Activated CD8-positive, alpha-beta memory T cell treated with anti-CD3 and anti-CD28 coated beads for 36 hours (primary cell): ENCODE results near the gene PLXNA4. TPM values are rescaled to one million over a fixed set of nuclear protein-coding genes. Genes with fewer than 3 reads are reported as not detected.

Experiments
- CTCF ChIA-PET: fragments of 350-600 bp; sonication (Branson Sonifier 250); formaldehyde crosslinking; loops from one replicate; lab custom pipeline; 2021; ENCODE audit warnings: antibody characterized with exemption; lab: Charles Lee
- POLR2A ChIA-PET: fragments of 350-600 bp; sonication (Branson Sonifier 250); formaldehyde crosslinking; loops from one replicate; lab custom pipeline; 2021; ENCODE audit warnings: antibody characterized with exemption; lab: Charles Lee
- total RNA-seq, 2 experiments: library from RNA; stranded (reverse); gene quantifications; one replicate each; pipeline ENCODE4 v1.2.3, GENCODE V29; 2021

The PLXNA4 gene
- total RNA-seq, 2 experiments from 2014 or later = 0.04 to 0.19 TPM

DNA sequence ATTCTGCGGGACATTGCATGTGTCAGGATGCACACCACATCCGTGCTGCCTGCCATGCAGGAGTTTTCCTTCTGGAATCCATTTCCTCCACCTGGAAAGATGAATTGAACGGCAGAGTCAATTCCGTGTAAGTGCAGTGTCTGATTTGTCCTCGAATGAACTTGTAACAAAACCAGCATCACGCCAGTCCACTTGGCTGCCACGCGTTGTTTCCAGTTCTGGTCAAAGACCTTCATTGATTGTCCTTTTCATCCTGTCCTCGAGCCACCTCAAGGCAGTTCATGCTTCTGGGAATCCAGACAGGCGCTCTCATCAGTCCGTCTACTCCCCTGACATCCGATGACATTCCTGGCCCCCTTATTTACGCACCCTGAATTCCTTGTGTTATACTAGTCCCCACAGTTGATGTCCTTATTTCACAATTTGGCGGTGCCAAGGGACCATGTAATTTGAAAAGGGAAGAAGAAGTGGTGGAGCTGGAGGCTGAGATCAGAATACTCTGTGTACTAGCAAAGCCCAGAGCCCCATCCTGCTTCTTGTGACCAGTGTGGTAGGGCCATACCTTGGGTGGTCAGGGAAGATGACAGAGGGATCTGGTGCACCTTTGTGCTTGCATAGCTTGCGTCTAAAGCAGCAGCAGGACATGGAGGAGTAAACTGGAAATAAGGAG lies 502.2 kb downstream of the PLXNA4 start:
- ChIA-PET CTCF (no interaction called here), POLR2A (no interaction called here)
